HepG2 (cell line): Measurements from ENCODE around the gene NCS1. TPM values are rescaled to one million over a fixed set of nuclear protein-coding genes. Genes with fewer than 3 reads are reported as not detected.

Experiments used
- ATAC-seq: fragments of 200-7000 bp; cut with Tn5 transposase; 3 replicates; pipeline ENCODE4 v1.9.1; 2020; ENCODE audit warnings: mild to moderate bottlenecking, moderate library complexity
- BruUV-seq: library from RNA; stranded (reverse); fragments of 400-500 nt; replicated peaks from 2 replicates; lab custom pipeline; 2021; lab: Mats Ljungman, UMichigan
- CTCF ChIA-PET: fragments of 300-600 bp; formaldehyde crosslinking; extraction: SDS; loops from one replicate; lab custom pipeline; 2021; ENCODE audit warnings: low total read pairs, inconsistent platforms, low intra/inter-chr PET ratio; lab: Yijun Ruan, JAX
- POLR2A ChIA-PET: fragments of 350-600 bp; sonication (Branson Sonifier 250); formaldehyde crosslinking; loops from one replicate; lab custom pipeline; 2020; ENCODE audit warnings: antibody characterized with exemption, inconsistent platforms; lab: Yijun Ruan, JAX
- DNase-seq: peaks from one replicate; pipeline ENCODE4 v3.0.0-alpha.2; 2015; ENCODE audit warnings: low spot score
- FAIRE-seq: peaks from 3 replicates; lab custom pipeline; 2011; peaks lifted over from hg19 to GRCh38; lab: Jason Lieb, UNC
- H2AFZ ChIP-seq: one replicate; pipeline ENCODE4 v1.6.1; 2011; ENCODE audit warnings: low read length, inconsistent platforms
- H3K27ac ChIP-seq: fragments of 300-600 bp; 3 replicates; pipeline ENCODE4 v1.8.0; 2011; ENCODE audit warnings: mixed run types, mild to moderate bottlenecking, mixed read lengths, low read length, inconsistent platforms; ENCODE audit not compliant: insufficient read depth; ENCODE audit errors: extremely low read length
- H3K27me3 ChIP-seq, 2 experiments: fragments of 200-600 bp in 1 of 2; 2 replicates in 1 of 2; 3 replicates in 1 of 2; pipeline versions ENCODE4 v1.6.0 to v1.8.0; 2011; ENCODE audit warnings: low read length in 2 of 2, mild to moderate bottlenecking in 2 of 2, moderate library complexity in 2 of 2, inconsistent platforms in 1 of 2; ENCODE audit not compliant: insufficient read depth in 2 of 2, control insufficient read depth in 1 of 2
- H3K36me3 ChIP-seq, 2 experiments: fragments of 200-600 bp in 1 of 2; replicated peaks in 1 of 2; 2 replicates in 1 of 2; 3 replicates in 1 of 2; pipeline versions ENCODE4 v1.5.1 to v1.8.0; 2011; ENCODE audit warnings: low read length in 2 of 2, inconsistent platforms in 1 of 2; ENCODE audit not compliant: insufficient read depth in 2 of 2, control insufficient read depth in 1 of 2
- H3K4me1 ChIP-seq: 2 replicates; pipeline ENCODE4 v1.5.1; 2012; ENCODE audit warnings: low read length, inconsistent platforms; ENCODE audit not compliant: insufficient read depth
- H3K4me2 ChIP-seq: 2 replicates; pipeline ENCODE4 v1.6.0; 2011; ENCODE audit warnings: low read depth, low read length, inconsistent platforms
- H3K4me3 ChIP-seq, 3 experiments: fragments of 200-600 bp in 1 of 3; sonication (generic), shearing (Covaris generic) in 1 of 3; replicated peaks in 1 of 3; 2 replicates each; pipeline ENCODE4 v1.5.1; 2011 to 2016; ENCODE audit warnings: low read length in 3 of 3, inconsistent platforms in 2 of 3, low read depth in 2 of 3, mild to moderate bottlenecking in 2 of 3, control low read depth in 1 of 3, mixed read lengths in 1 of 3; ENCODE audit not compliant: insufficient read depth in 1 of 3
- H3K79me2 ChIP-seq: one replicate; pipeline ENCODE4 v1.6.1; 2011; ENCODE audit warnings: low read length, inconsistent platforms; ENCODE audit not compliant: insufficient read depth
- H3K9ac ChIP-seq: 2 replicates; pipeline ENCODE4 v1.6.0; 2011; ENCODE audit warnings: mild to moderate bottlenecking, low read depth, low read length, inconsistent platforms; ENCODE audit not compliant: insufficient read depth
- H3K9me3 ChIP-seq: 2 replicates; pipeline ENCODE4 v1.5.1; 2012; ENCODE audit warnings: mild to moderate bottlenecking, low read length
- H4K20me1 ChIP-seq: 2 replicates; pipeline ENCODE4 v1.6.0; 2011; ENCODE audit warnings: inconsistent platforms, mild to moderate bottlenecking, low read length, moderate library complexity; ENCODE audit not compliant: insufficient read depth
- BCL6 ChIP-seq: IDR thresholded peaks from 2 replicates; pipeline ENCODE4 v1.6.1; 2016; ENCODE audit warnings: missing genetic modification reagents, missing compliant biosample characterization
- BHLHE40 ChIP-seq: IDR thresholded peaks from 2 replicates; pipeline ENCODE4 v1.6.1; 2011; ENCODE audit warnings: low read length, improper control_type of control experiment
- BRD4 ChIP-seq: sonication (generic); formaldehyde crosslinking; IDR thresholded peaks from 2 replicates; pipeline ENCODE4 v1.4.0; 2020; ENCODE audit warnings: missing genetic modification reagents
- NAIF1 ChIP-seq: sonication (generic); formaldehyde crosslinking; IDR thresholded peaks from 2 replicates; pipeline ENCODE4 v1.5.0; 2020; ENCODE audit warnings: mild to moderate bottlenecking, missing genetic modification reagents, borderline replicate concordance
- PAF1 ChIP-seq: IDR thresholded peaks from 2 replicates; pipeline ENCODE4 v1.6.1; 2016; ENCODE audit warnings: missing genetic modification reagents, missing compliant biosample characterization
- PBX3 ChIP-seq: sonication (generic); formaldehyde crosslinking; IDR thresholded peaks from 2 replicates; pipeline ENCODE4 v1.8.1; 2023; ENCODE audit warnings: missing genetic modification reagents, inconsistent platforms, borderline replicate concordance
- RBM22 ChIP-seq: fragments of 200-400 bp; formaldehyde crosslinking; optimal IDR thresholded peaks from 2 replicates; pipeline ENCODE3; 2017; ENCODE audit warnings: mild to moderate bottlenecking, low read length, moderate library complexity
- REPIN1 ChIP-seq: sonication (generic); formaldehyde crosslinking; IDR thresholded peaks from 2 replicates; pipeline ENCODE4 v1.8.0; 2022; ENCODE audit warnings: missing genetic modification reagents, low read depth, mild to moderate bottlenecking, borderline replicate concordance
- TSC22D2 ChIP-seq: sonication (generic); formaldehyde crosslinking; IDR thresholded peaks from 2 replicates; pipeline ENCODE4 v1.5.1; 2020; ENCODE audit warnings: missing genetic modification reagents, mild to moderate bottlenecking, borderline replicate concordance
- WIZ ChIP-seq: sonication (generic); formaldehyde crosslinking; IDR thresholded peaks from 2 replicates; pipeline ENCODE4 v1.5.1; 2020; ENCODE audit warnings: mild to moderate bottlenecking, missing genetic modification reagents
- ZNF274 ChIP-seq: sonication (generic); formaldehyde crosslinking; IDR thresholded peaks from 2 replicates; pipeline ENCODE4 v1.5.1; 2020; ENCODE audit warnings: mild to moderate bottlenecking, missing genetic modification reagents
- ZNF30 ChIP-seq: sonication (generic); formaldehyde crosslinking; IDR thresholded peaks from 2 replicates; pipeline ENCODE4 v1.5.0; 2020; ENCODE audit warnings: mild to moderate bottlenecking, missing genetic modification reagents
- ZNF431 ChIP-seq: sonication (generic); formaldehyde crosslinking; IDR thresholded peaks from 2 replicates; pipeline ENCODE4 v1.9.0; 2022; ENCODE audit warnings: missing genetic modification reagents, low read depth, mild to moderate bottlenecking, borderline replicate concordance
- ZNF605 ChIP-seq: sonication (generic); formaldehyde crosslinking; IDR thresholded peaks from 2 replicates; pipeline ENCODE4 v1.8.0; 2022; ENCODE audit warnings: mild to moderate bottlenecking, missing genetic modification reagents
- ZNF782 ChIP-seq: sonication (generic); formaldehyde crosslinking; IDR thresholded peaks from 2 replicates; pipeline ENCODE4 v1.4.0; 2020; ENCODE audit warnings: missing genetic modification reagents, mild to moderate bottlenecking, borderline replicate concordance
- ZZZ3 ChIP-seq: sonication (generic); formaldehyde crosslinking; IDR thresholded peaks from 2 replicates; pipeline ENCODE4 v1.4.0; 2020; ENCODE audit warnings: missing genetic modification reagents, mild to moderate bottlenecking, borderline replicate concordance
- WGBS: methylation state at CpG from one replicate; pipeline ENCODE4 v1.1.6; 2017; ENCODE audit warnings: low lambda C conversion rate; 5-methylcytosine and 5-hydroxymethylcytosine counted together
- in situ Hi-C: cut with HindIII; loops from 2 replicates; pipeline ENCODE4 v1.10.0; 2017; ENCODE audit warnings: low pct_unique_long_range_greater_than_20kb; ENCODE audit not compliant: extremely low pct_ligation_motif_present
- intact Hi-C: fragments of 100-400 bp; cut with micrococcal nuclease; formaldehyde crosslinking; loops from one replicate; pipeline ENCODE4 v1.10.0; 2022; ENCODE audit not compliant: unreplicated experiment
- polyA plus RNA-seq, 8 experiments: library from polyadenylated mRNA; depleted of rRNA in 3 of 8; stranded (reverse) in 7 of 8; unstranded in 1 of 8; fragments of >200 nt; fragmentation: Illumina TruSeq in 4 of 8; extraction: Trizol in 4 of 8; gene quantifications; 2 replicates each; pipeline versions ENCODE4 v1.2.1 to v1.2.3, GENCODE V29; 2011 to 2016; ENCODE audit warnings: low read depth in 4 of 8, missing spikeins in 1 of 8, mixed read lengths in 1 of 8; ENCODE audit not compliant: insufficient read depth in 1 of 8
- total RNA-seq, 5 experiments: library from RNA; depleted of rRNA; stranded (reverse); fragments of >200 nt; fragmentation: Illumina TruSeq; extraction: Trizol; gene quantifications; 2 replicates each; pipeline ENCODE4 v1.2.3, GENCODE V29; 2016; ENCODE audit warnings: low read depth in 1 of 5

Gene NCS1
- total and polyA plus RNA-seq, 2 of the 13 experiments (the other 11 are each of a cell fraction or from before 2014, with no cell fraction given), result 4.7 to 6.1 TPM

- ChIA-PET POLR2A (no interaction called here), CTCF (no interaction called here)
- WGBS, result 99% methylated on average over 13 of the region's 14 CpGs
- Histone ChIP-seq H3K27ac (no peak overlapping the region), H3K27me3 (no peaks in the 10 kb centered on the region), H3K4me2 (no peak overlapping the region), H3K36me3 (peaks cover 10 to 26% of the 10 kb centered on the region in 2 experiments; a peak in 4 of 5 replicates), H3K4me3 (no peak overlapping the region), H3K9me3 (no peaks in the 10 kb centered on the region), H4K20me1 (no peaks in the 10 kb centered on the region), H3K79me2 (no peaks in the 10 kb centered on the region), H3K4me1 (no peaks in the 10 kb centered on the region), H2AFZ (no peak overlapping the region), H3K9ac (no peak overlapping the region)
- FAIRE-seq (no peak), DNase-seq (no peak), ATAC-seq (no peak)
- in situ Hi-C loops (no loop called here), intact Hi-C loops (no loop called here)
- TF ChIP-seq NAIF1 (CRISPR knock-in tag), result no peak
- no TSS peak for BruUV-seq
Measured at GRCh38 chr9:130128733-130129431, 43.3 kb upstream of the NCS1 start.

- no peaks in the 10 kb centered on the region for H3K9me3 ChIP-seq
- H3K36me3 ChIP-seq, result peaks cover 9 to 25% of the 10 kb centered on the region in 2 experiments; a peak in 4 of 5 replicates
- no peaks in the 10 kb centered on the region for H3K27me3 ChIP-seq
- no peak overlapping the region for H3K4me2 ChIP-seq
- no peaks in the 10 kb centered on the region for H4K20me1 ChIP-seq
- no peak overlapping the region for H3K9ac ChIP-seq
- no peak for DNase-seq
- H3K4me3 ChIP-seq, result no peak overlapping the region
- ATAC-seq, result no peak
- WGBS, result 96% methylated on average over 20 of the region's 22 CpGs
- ChIA-PET POLR2A (no interaction called here), CTCF (no interaction called here)
- H3K4me1 ChIP-seq, result no peaks in the 10 kb centered on the region
- no TSS peak for BruUV-seq
- FAIRE-seq, result no peak
- H2AFZ ChIP-seq, result no peak overlapping the region
- intact Hi-C loops, result no loop called here
- in situ Hi-C loops, result no loop called here
- no peak overlapping the region for H3K27ac ChIP-seq
- no peaks in the 10 kb centered on the region for H3K79me2 ChIP-seq
- TF ChIP-seq ZNF274 (no peak), BCL6 (CRISPR knock-in tag) (no peak), PBX3 (CRISPR knock-in tag) (no peak), TSC22D2 (CRISPR knock-in tag) (no peak), ZNF782 (CRISPR knock-in tag) (no peak), ZNF605 (no peak), REPIN1 (CRISPR knock-in tag) (no peak), PAF1 (no peak), RBM22 (no peak), WIZ (CRISPR knock-in tag) (no peak), ZNF431 (CRISPR knock-in tag) (no peak), ZZZ3 (CRISPR knock-in tag) (no peak), BRD4 (CRISPR knock-in tag) (no peak), BHLHE40 (no peak), ZNF30 (CRISPR knock-in tag) (no peak)
Measured at GRCh38 chr9:130129432-130130061, 42.7 kb upstream of the NCS1 start.
